Smooth muscle cell of the brain vasculature (primary cell): ENCODE results near the gene TACSTD2.
"Not testable (repeated sequence)": the region's sequence is repeated elsewhere in the genome, so short reads cannot be mapped to it uniquely, and the experiment has no call there.

ENCODE experiments used
- DNase-seq: peaks from one replicate; pipeline ENCODE4 v3.0.0-alpha.2; 2012; ENCODE audit warnings: low read depth, low spot score

TACSTD2 gene

GRCh38 chr1:58587667-58588066 lies 10.6 kb upstream of the TACSTD2 start:
- no peak for DNase-seq

GRCh38 chr1:58586271-58586670 lies 9.2 kb upstream of the TACSTD2 start:
- no peak for DNase-seq

- DNase-seq = no peak
Measured at GRCh38 chr1:58585581-58586151, 8.6 kb upstream of the TACSTD2 start.

DNA sequence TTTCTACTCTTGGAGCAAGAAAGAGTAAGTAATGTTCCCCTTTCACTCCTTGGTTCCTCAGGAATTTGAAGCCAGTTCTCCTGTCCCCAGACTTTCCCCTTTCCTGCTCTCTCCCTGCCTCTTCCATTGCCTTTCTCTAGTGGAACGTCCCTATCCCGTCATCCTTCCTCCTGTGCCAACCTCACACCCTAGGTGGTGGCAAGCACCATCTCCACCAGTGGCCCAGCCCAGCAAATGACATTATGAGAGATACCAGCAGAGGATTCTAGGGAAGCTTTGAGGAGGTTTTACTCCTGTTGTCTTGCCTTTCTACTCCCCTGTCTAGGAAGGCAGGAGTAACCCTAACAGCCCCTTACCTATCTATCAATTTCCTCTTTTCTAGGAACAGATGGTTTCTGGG lies 8.1 kb upstream of the TACSTD2 start:
- DNase-seq = no peak

DNA sequence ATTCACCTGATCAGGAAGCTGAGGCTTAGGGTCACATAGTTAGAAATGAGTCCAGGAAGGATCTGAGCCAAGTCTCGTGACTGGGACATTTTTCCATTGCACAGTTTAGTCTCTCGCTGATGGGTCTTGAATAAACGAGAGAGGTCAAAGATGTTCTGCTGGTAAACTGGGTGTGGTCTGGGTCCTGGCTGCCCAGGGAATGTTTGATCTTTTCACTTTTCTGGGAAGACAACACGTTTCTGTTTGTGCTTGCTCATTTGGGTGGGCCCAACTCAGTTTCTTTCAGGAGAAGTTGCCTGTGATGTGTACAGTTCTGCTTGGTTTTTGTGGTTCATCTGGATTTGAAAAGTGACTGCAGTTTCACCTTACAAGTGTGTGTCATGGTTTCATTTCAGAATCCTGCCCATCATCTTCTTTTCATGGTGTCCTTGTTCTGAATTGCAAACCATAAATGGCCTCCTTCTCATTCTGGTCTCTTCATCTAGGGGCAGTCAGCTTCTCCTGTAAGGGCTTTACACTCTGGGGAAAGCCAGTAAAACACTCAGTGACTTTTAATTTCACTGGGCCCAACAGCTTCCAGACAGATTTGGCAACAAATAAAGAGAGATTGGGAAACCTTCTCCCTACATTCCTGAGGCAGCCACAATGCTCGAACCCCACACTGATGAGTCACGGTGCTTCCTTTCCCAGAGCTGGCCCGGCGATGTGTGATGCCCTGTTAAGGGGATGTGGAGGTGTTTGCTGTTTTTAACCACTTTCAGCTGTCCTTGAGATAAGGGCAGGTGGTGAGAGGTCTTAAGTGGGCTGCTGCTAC lies 7.2 kb upstream of the TACSTD2 start:
- peak; percentile 40 for DNase-seq

DNA sequence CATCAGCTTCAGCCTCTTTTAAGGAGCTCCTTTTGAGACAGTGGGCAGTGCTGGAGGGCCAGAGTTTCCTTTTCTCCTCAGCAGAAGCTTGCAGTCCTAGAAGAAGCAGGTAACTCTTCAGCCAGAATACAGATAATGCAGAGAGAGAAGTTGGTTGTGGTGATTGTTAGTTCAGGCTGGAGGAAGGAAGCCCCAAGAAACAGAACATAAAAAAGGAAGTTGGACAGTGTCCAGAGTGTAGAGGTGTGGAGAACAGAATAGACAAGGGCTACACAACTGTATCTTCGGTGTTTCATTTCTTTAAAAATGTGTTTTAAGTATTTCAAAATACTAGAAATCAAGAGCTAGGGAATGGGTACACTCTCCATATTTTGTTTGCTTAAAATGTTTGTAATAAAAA lies 6.4 kb upstream of the TACSTD2 start:
- DNase-seq = no peak

DNA sequence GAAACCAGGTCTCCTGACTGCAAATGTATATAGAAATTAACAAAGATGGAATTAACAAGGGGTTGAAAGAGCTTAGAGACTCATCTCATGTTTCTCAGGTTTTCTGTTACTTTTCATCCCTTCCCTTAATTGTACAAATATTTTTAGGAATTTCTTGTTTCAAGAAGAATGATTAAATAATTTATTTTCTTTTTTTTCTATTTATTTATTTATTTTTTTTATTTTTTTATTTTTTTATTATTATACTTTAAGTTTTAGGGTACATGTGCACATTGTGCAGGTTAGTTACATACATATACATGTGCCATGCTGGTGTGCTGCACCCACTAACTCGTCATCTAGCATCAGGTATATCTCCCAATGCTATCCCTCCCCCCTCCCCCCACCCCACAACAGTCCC lies 5.1 kb upstream of the TACSTD2 start:
- not testable (repeated sequence) for DNase-seq

DNA sequence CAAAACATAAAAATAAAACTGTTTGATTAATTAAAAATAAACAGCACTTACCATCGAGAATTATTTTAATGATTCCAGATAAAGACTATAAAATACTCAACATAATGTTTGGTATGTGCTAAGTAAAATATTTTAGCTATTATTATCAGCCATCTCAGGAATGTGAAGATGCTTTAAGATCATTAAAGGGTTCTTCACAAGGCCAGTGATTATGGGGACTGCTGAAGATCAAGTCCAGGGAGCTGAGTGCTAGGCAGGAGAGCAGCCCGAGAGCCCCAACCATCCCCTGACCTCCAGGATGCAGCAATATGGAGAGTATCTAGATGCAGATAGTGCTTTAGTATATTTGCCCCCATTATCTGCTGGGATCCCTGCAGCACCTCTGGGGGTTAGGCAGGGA lies 4.6 kb upstream of the TACSTD2 start:
- no peak for DNase-seq

- DNase-seq = no peak
Measured at GRCh38 chr1:58580186-58580585, 3.1 kb upstream of the TACSTD2 start.

GRCh38 chr1:58577654-58578030 lies 590 bp upstream of the TACSTD2 start:
- no peak for DNase-seq

DNA sequence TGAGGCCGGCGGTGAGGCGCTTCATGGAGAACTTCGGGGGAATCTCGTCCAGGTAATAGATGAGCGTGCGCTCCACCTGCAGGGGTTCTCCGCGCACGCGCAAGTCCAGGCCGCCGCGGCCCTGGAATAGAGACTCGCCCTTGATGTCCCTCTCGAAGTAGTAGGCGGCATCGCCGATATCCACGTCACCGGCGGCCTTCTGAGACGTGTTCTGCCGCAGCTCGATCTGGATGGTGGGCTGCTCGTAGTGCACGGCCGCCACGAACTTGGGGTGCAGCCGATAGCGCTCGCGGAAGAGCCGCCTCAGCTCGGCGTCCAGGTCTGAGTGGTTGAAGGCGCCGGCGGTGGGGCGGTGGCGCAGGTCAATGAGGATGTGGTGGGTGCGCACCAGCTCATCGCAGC lies 726 bp downstream of the TACSTD2 start:
- DNase-seq = no peak

- DNase-seq = no peak
Measured at GRCh38 chr1:58575551-58576324, 1.3 kb downstream of the TACSTD2 start.

- DNase-seq = no peak
Measured at GRCh38 chr1:58574816-58575215, 2.2 kb downstream of the TACSTD2 start.

GRCh38 chr1:58573705-58574591 lies 3.1 kb downstream of the TACSTD2 start:
- no peak for DNase-seq

DNA sequence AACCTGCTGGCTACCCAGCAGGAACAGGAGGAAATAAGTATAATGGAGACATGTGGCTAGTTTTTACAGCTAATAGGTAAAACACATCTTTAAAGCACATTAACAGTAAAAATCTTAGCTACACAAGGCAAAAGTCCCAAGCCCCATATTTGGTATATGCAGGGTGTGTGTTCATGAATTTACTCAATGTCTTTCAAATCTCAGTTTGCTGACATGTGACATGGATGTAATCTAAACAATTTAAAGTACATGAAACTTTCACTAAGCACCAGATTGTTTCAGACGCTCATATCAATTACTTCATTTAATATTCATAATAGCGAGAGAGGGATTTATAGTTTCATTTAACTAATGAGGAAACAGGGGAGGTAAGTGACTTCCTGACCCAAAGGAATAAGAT lies 3.9 kb downstream of the TACSTD2 start:
- no peak for DNase-seq

DNA sequence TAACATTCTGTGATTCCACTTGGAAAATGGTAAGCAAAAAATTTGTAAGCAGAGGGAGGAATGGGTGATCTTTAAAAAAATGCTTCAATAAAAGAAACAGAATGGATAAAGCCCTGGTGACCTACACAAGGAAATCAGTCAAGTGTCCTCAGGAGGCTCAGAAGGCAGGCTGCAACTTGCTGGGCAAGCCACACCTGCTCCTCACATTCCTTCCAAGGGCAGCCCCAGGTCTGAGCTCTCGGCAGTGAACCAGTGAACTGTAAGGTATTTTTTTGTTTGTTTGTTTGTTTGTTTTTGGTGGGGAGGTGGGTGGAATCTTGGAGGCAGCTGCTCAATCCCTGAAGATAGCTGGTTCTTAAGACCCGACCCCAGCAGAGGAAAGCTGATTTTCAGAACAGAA lies 4.4 kb downstream of the TACSTD2 start:
- DNase-seq = no peak

- no peak for DNase-seq
Measured at GRCh38 chr1:58571616-58572015, 5.4 kb downstream of the TACSTD2 start.

DNA sequence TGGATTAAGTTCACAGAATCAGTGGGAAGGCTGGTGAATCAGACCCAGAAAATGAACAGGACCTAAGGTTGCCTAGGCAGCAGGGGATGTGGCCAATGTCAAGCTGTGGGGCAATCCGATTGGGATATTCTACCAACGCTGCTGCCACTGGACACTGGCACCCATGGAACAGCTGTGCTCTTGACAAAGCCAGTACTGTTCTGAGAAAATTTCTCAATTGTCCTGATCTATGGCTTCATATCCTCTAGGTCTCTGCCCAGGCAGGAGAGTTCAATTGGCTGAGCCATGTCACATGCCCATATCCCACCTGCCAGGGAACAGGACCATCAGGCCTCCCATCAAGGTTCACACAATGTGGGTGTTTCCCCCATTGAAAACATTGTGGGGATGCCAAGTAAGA lies 6.2 kb downstream of the TACSTD2 start:
- DNase-seq = no peak

GRCh38 chr1:58570094-58570493 lies 7.0 kb downstream of the TACSTD2 start:
- no peak for DNase-seq

- no peak for DNase-seq
Measured at GRCh38 chr1:58568911-58569310, 8.1 kb downstream of the TACSTD2 start.

DNA sequence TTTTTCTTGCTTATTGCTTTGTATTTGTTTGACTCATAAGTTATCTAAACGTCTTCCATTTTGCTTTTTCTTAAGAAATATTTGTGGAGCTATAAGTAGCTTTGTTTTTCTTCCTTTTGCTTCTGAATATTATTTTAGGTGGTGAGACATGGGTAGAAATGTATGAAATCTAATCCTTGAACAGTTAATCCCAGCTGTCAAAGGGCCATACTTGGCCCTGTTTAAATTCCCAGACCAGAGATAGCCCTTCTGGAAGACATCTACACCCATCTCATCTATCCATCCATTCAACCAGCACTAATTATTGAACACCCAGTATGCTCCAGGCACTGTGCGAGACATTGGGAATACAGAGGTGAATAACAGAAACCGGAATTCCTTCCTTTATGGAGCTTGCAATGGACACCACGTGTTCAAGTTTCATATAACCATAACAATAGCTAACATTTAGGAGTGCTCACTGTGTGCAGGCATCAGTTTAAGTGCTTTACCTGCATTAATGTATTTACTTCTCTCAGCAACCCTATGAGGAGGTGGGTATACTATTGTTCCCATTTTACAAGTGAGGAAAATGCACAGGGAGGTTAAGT lies 8.7 kb downstream of the TACSTD2 start:
- DNase-seq = no peak
